ENCODE data around the gene SMIM5. TPM values are rescaled to one million over a fixed set of nuclear protein-coding genes. Genes with fewer than 3 reads are reported as not detected.
A peak's percentile ranks its signal among the peaks of the same experiment; 100 is the strongest.

SMIM5 gene
- total RNA-seq, 1 experiment from 2014 or later, result 0.24 TPM

DNA sequence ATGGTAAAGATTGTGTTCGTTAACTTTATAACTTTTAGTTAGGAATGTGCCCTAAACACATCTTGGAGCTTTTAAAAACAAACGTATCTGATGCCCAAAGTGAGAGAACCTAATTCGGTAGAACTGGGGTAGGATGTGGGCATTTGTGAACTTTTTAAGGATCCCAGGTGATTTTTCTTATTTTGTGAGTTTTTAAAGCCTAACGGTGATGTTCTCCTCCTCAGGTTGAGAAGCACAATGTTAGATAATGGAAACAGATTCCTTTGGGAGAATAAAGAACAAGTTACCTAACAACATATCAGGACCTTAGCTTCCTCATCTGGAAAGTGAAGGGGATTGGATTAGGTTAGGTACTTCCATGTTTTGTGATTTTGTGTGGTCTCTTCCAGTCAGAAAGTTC is 34.6 kb downstream of the SMIM5 start:
- peak overlapping the region; percentile 73 for H3K23ac ChIP-seq (ENCODE audit: insufficient read length, low read depth, low read length)
- peaks cover 8 to 9% of the 10 kb centered on the region in 2 experiments for H3K4me1 Mint-ChIP-seq
- WGBS (ENCODE audit: extremely low coverage, insufficient read length, low lambda C conversion rate), result no CpG with 5 or more reads among the region's 4 CpGs
- no peak overlapping the region for H3K27ac Mint-ChIP-seq
- no peak overlapping the region for H2BK15ac ChIP-seq (ENCODE audit: low read depth, low read length)
- no peaks in the 10 kb centered on the region for H3K27me3 ChIP-seq (ENCODE audit: insufficient read depth, low read length)
- H4K5ac ChIP-seq (ENCODE audit: insufficient read length, low read depth, low read length), result no peak overlapping the region
- H3K18ac ChIP-seq (ENCODE audit: insufficient read length, low read depth, low read length), result peak overlapping the region; percentile 97
- no peaks in the 10 kb centered on the region for H4K20me1 ChIP-seq (ENCODE audit: control insufficient read depth, insufficient read depth, insufficient read length)
- H3T11ph ChIP-seq (ENCODE audit: low read length), result no peak overlapping the region
- no peak overlapping the region for H3K4me3 Mint-ChIP-seq
- H3K79me2 ChIP-seq (ENCODE audit: insufficient read depth, low read length), result peaks cover 17% of the 10 kb centered on the region; the same call in 1 of the 2 replicates
- H4K91ac ChIP-seq (ENCODE audit: insufficient read length, low read depth, low read length), result no peak overlapping the region
- H3K23me2 ChIP-seq (ENCODE audit: insufficient read length, low read depth, low read length, poor library complexity, severe bottlenecking), result peaks cover 4% of the 10 kb centered on the region
- no peak overlapping the region for H2BK20ac ChIP-seq (ENCODE audit: low read depth, low read length, poor library complexity, severe bottlenecking)
- no peak overlapping the region; the same call in 1 of the 2 replicates for H3K14ac ChIP-seq (ENCODE audit: insufficient read depth, low read length)
- H2BK12ac ChIP-seq (ENCODE audit: insufficient read length, low read depth, low read length), result no peak overlapping the region
- peak overlapping the region; percentile 94 for H3K4me2 ChIP-seq (ENCODE audit: insufficient read depth, insufficient read length, low read length)
- H2BK120ac ChIP-seq (ENCODE audit: low read depth, low read length, poor library complexity, severe bottlenecking), result peak overlapping the region; percentile 95
- no peaks in the 10 kb centered on the region for H3K9me3 Mint-ChIP-seq
- no peaks in the 10 kb centered on the region for H3K9me3 ChIP-seq (ENCODE audit: control insufficient read depth, low read depth, low read length)
- H2BK5ac ChIP-seq (ENCODE audit: insufficient read length, low read length), result peak overlapping the region; percentile 85
- DNase-seq, result no peak
- TF ChIP-seq, protein P1, sequence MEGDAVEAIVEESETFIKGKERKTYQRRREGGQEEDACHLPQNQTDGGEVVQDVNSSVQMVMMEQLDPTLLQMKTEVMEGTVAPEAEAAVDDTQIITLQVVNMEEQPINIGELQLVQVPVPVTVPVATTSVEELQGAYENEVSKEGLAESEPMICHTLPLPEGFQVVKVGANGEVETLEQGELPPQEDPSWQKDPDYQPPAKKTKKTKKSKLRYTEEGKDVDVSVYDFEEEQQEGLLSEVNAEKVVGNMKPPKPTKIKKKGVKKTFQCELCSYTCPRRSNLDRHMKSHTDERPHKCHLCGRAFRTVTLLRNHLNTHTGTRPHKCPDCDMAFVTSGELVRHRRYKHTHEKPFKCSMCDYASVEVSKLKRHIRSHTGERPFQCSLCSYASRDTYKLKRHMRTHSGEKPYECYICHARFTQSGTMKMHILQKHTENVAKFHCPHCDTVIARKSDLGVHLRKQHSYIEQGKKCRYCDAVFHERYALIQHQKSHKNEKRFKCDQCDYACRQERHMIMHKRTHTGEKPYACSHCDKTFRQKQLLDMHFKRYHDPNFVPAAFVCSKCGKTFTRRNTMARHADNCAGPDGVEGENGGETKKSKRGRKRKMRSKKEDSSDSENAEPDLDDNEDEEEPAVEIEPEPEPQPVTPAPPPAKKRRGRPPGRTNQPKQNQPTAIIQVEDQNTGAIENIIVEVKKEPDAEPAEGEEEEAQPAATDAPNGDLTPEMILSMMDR (conservative IDR thresholded peaks at IDR 0.05), result no peak
- H3K36me3 Mint-ChIP-seq (ENCODE audit: insufficient read depth in 1 of 3, low read depth in 3 of 3), result peaks cover 12 to 48% (median 46%) of the 10 kb centered on the region in 3 experiments; a peak in 6 of 7 replicates
- no peaks in the 10 kb centered on the region for H3K4me1 ChIP-seq (ENCODE audit: insufficient read depth, low read length)
- no peak overlapping the region for H2AK5ac ChIP-seq (ENCODE audit: insufficient read length, low read length)
- H2AFZ ChIP-seq (ENCODE audit: low read length), result no peak overlapping the region
- H3K56ac ChIP-seq (ENCODE audit: insufficient read length, low read depth, low read length), result peak overlapping the region; percentile 9
- H4K8ac ChIP-seq (replicated peaks; ENCODE audit: insufficient read length, low read depth, low read length), result no peak overlapping the region
- H3K27me3 Mint-ChIP-seq (ENCODE audit: low read depth), result no peaks in the 10 kb centered on the region
- peak overlapping the region; percentile 99 for H3K9ac ChIP-seq (ENCODE audit: extremely low read depth, insufficient read length, low read length)
- H3K79me1 ChIP-seq (ENCODE audit: insufficient read depth, low read depth, low read length, poor library complexity, severe bottlenecking), result peaks cover 3% of the 10 kb centered on the region
- H3K4ac ChIP-seq (ENCODE audit: low read depth, low read length), result no peak overlapping the region
- H3K27ac ChIP-seq (ENCODE audit: insufficient read length, low read depth, low read length), result no peak overlapping the region

Data from H9 (cell line).